Limb (tissue), 2 donors: Measurements from ENCODE around the gene ZCCHC9.

Experiments used
- DNase-seq, 2 donors: peaks; one replicate each; pipeline ENCODE4 v3.0.0-alpha.2; 2016; ENCODE audit errors: extremely low spot score in 2 of 2

ZCCHC9 gene

GRCh38 chr5:81355291-81356251, 54.2 kb downstream of the ZCCHC9 start:
- DNase-seq = no peak

- no peak for DNase-seq
Observed at GRCh38 chr5:81359108-81359507, 57.7 kb downstream of the ZCCHC9 start.

GRCh38 chr5:81359881-81360280, 58.5 kb downstream of the ZCCHC9 start:
- no peak for DNase-seq

- no peak for DNase-seq
Observed at GRCh38 chr5:81360640-81361039, 59.3 kb downstream of the ZCCHC9 start.

- no peak for DNase-seq
Observed at GRCh38 chr5:81361600-81361999, 60.2 kb downstream of the ZCCHC9 start.
